GM23338 (cell line): ENCODE measurements around the gene IQGAP2.

Experiments
- CTCF ChIP-seq, 2 experiments: fragments of 200-600 bp in 1 of 2; sonication (generic) in 1 of 2; conservative IDR thresholded peaks; 2 replicates each; pipeline versions ENCODE4 v1.5.1 to v1.6.1; 2016 to 2017; ENCODE audit warnings: antibody characterized with exemption in 2 of 2, low read depth in 2 of 2, mild to moderate bottlenecking in 2 of 2, moderate library complexity in 1 of 2
- EZH2 ChIP-seq: fragments of 200-600 bp; sonication (generic); IDR thresholded peaks from one replicate; pipeline ENCODE4 v1.8.0; 2017; ENCODE audit warnings: antibody characterized with exemption, mild to moderate bottlenecking, low read depth; ENCODE audit not compliant: unreplicated experiment
- EZH2phosphoT487 ChIP-seq: fragments of 200-600 bp; sonication (generic); IDR thresholded peaks from one replicate; pipeline ENCODE4 v1.8.1; 2018; ENCODE audit warnings: antibody characterized with exemption; ENCODE audit not compliant: unreplicated experiment
- POLR2AphosphoS5 ChIP-seq: IDR thresholded peaks from 2 replicates; pipeline ENCODE4 v1.6.1; 2016; ENCODE audit warnings: antibody characterized with exemption, low read depth
- REST ChIP-seq: IDR thresholded peaks from one replicate; pipeline ENCODE4 v1.6.1; 2018; ENCODE audit warnings: antibody characterized with exemption; ENCODE audit not compliant: unreplicated experiment
- ZNF331 ChIP-seq: fragments of 250-450 bp; sonication (Bioruptor Pico); IDR thresholded peaks from 2 replicates; pipeline ENCODE4 v1.5.0; 2020; ENCODE audit warnings: low read depth, mild to moderate bottlenecking, moderate library complexity

GRCh38 chr5:76710991-76711390 lies 307.9 kb downstream of the IQGAP2 start:
- TF ChIP-seq EZH2 = no peak
- no peak for TF ChIP-seq POLR2AphosphoS5
- TF ChIP-seq ZNF331 = no peak
- TF ChIP-seq CTCF (conservative IDR thresholded peaks at IDR 0.05; ENCODE audit: low read depth in 2 of 2) = no peak
- no peak for TF ChIP-seq EZH2phosphoT487
- no peak for TF ChIP-seq REST
